HG02623 (cell line): ENCODE results near the gene SIGLEC6.
A peak's percentile ranks its signal among the peaks of the same experiment; 100 is the strongest.

ENCODE experiments used
- ATAC-seq: cut with Tn5 transposase; IDR thresholded peaks from one replicate; pipeline ENCODE4 v1.9.1; 2021; ENCODE audit warnings: moderate library complexity; ENCODE audit not compliant: unreplicated experiment

Gene SIGLEC6

GRCh38 chr19:51531349-51532315 is at the start of gene SIGLEC6:
Gene SIGLEC6, minus strand, starts transcription at chr19:51531670. Its CDS starts 22 bp downstream, at chr19:51531648.
- peak; percentile 66 for ATAC-seq

- ATAC-seq = no peak
Measured at GRCh38 chr19:51576850-51577249, 45.4 kb upstream of the SIGLEC6 start.

GRCh38 chr19:51573331-51573730 is 41.9 kb upstream of the SIGLEC6 start:
- ATAC-seq = no peak

GRCh38 chr19:51572908-51573307 is 41.4 kb upstream of the SIGLEC6 start:
- ATAC-seq = no peak

- no peak for ATAC-seq
Measured at GRCh38 chr19:51572410-51572809, 40.9 kb upstream of the SIGLEC6 start.

- no peak for ATAC-seq
Measured at GRCh38 chr19:51571599-51571998, 40.1 kb upstream of the SIGLEC6 start.

GRCh38 chr19:51570962-51571575 is 39.6 kb upstream of the SIGLEC6 start, which contains the start of gene ZNF175:
Gene ZNF175, plus strand, starts transcription at chr19:51571283. Its CDS starts 2,047 bp downstream, at chr19:51573330.
- peak; percentile 81 for ATAC-seq

GRCh38 chr19:51568456-51568855 is 37.0 kb upstream of the SIGLEC6 start:
- ATAC-seq = no peak

- ATAC-seq = no peak
Measured at GRCh38 chr19:51567583-51567982, 36.1 kb upstream of the SIGLEC6 start.

GRCh38 chr19:51566489-51567100 is 35.1 kb upstream of the SIGLEC6 start:
- no peak for ATAC-seq

- no peak for ATAC-seq
Measured at GRCh38 chr19:51565583-51565982, 34.1 kb upstream of the SIGLEC6 start.

- no peak for ATAC-seq
Measured at GRCh38 chr19:51564791-51565190, 33.3 kb upstream of the SIGLEC6 start.

GRCh38 chr19:51560339-51560738 is 28.9 kb upstream of the SIGLEC6 start:
- ATAC-seq = no peak

- no peak for ATAC-seq
Measured at GRCh38 chr19:51559240-51559639, 27.8 kb upstream of the SIGLEC6 start.

GRCh38 chr19:51552996-51553725 is 21.7 kb upstream of the SIGLEC6 start:
- no peak for ATAC-seq

- no peak for ATAC-seq
Measured at GRCh38 chr19:51552608-51552995, 21.1 kb upstream of the SIGLEC6 start.

GRCh38 chr19:51551673-51552432 is 20.4 kb upstream of the SIGLEC6 start:
- ATAC-seq = no peak

- ATAC-seq = no peak
Measured at GRCh38 chr19:51550848-51551672, 19.6 kb upstream of the SIGLEC6 start.
